Fibroblast of pulmonary artery (primary cell): Measurements from ENCODE around the gene C3orf20.
A peak's percentile ranks its signal among the peaks of the same experiment; 100 is the strongest.

Experiments used
- DNase-seq: peaks from one replicate; pipeline ENCODE4 v3.0.0-alpha.2; 2010; ENCODE audit warnings: low read depth
- H3K4me3 ChIP-seq: replicated peaks from 2 replicates; pipeline ENCODE4 v1.5.1; 2011; ENCODE audit warnings: low read depth, mild to moderate bottlenecking, control low read depth, low read length, moderate library complexity
- TF ChIP-seq, protein P1 (sequence below): IDR thresholded peaks from 2 replicates; pipeline ENCODE4 v1.5.1; 2011; ENCODE audit warnings: mild to moderate bottlenecking, control low read depth, low read length, inconsistent platforms; ENCODE audit errors: missing control alignments

Gene C3orf20

DNA sequence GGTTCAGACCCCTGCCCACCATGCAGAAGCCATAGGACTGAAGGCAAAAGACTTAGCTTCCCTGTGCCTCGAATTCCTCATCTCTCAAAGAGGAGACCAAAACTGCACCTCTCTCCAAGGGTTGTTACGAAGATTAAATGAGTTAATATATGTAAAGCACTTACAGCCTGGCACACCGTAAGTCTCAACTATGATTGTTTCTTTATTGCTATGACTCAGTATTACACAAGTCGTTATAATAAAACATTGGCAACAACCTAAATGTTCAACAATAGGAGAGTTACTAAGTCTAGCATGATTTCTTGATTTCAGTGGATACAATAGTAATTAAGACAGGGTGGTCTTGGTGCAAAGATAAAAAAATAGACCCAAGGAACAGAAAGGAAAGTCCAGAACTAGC is 124.2 kb downstream of the C3orf20 start:
- H3K4me3 ChIP-seq, result no peak overlapping the region
- TF ChIP-seq, protein P1, sequence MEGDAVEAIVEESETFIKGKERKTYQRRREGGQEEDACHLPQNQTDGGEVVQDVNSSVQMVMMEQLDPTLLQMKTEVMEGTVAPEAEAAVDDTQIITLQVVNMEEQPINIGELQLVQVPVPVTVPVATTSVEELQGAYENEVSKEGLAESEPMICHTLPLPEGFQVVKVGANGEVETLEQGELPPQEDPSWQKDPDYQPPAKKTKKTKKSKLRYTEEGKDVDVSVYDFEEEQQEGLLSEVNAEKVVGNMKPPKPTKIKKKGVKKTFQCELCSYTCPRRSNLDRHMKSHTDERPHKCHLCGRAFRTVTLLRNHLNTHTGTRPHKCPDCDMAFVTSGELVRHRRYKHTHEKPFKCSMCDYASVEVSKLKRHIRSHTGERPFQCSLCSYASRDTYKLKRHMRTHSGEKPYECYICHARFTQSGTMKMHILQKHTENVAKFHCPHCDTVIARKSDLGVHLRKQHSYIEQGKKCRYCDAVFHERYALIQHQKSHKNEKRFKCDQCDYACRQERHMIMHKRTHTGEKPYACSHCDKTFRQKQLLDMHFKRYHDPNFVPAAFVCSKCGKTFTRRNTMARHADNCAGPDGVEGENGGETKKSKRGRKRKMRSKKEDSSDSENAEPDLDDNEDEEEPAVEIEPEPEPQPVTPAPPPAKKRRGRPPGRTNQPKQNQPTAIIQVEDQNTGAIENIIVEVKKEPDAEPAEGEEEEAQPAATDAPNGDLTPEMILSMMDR, result no peak
- no peak for DNase-seq

DNA sequence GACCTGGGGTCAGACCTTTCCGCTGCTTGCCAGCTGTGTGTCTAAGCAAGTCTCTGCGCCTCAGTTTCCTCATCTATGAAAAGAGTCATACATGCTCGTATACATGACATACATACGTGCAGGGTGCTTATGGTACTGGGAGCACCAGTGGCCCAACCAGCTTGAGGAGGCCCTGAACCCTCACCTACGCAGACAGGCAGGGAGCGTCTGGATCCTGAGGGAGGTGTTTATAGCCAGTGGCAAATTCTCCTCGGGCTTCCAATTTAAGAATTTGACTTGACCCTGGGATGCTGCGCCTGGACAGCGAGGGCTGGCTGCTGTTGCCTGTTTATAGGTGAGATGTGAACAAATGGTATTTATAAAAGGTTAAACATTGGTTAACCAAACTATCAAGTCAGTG is 126.1 kb downstream of the C3orf20 start:
- DNase-seq, result no peak
- TF ChIP-seq, protein P1, result no peak
- H3K4me3 ChIP-seq, result no peak overlapping the region

GRCh38 chr3:14801668-14802380 is 126.9 kb downstream of the C3orf20 start:
- TF ChIP-seq, protein P1, result no peak
- H3K4me3 ChIP-seq, result no peak overlapping the region
- DNase-seq, result no peak

- TF ChIP-seq, protein P1, result no peak
- DNase-seq, result no peak
- H3K4me3 ChIP-seq, result no peak overlapping the region
These were observed 127.4 kb downstream of the C3orf20 start for GRCh38 chr3:14802381-14802731.

- no peak overlapping the region for H3K4me3 ChIP-seq
- no peak for DNase-seq
- TF ChIP-seq, protein P1, result no peak
These were observed 128.4 kb downstream of the C3orf20 start for GRCh38 chr3:14803101-14803980.

- TF ChIP-seq, protein P1, result no peak
- no peak overlapping the region for H3K4me3 ChIP-seq
- DNase-seq, result peak; percentile 24
These were observed 129.3 kb downstream of the C3orf20 start for GRCh38 chr3:14803981-14804834.
